ENCODE measurements around the gene SMCO2. TPM values are rescaled to one million over a fixed set of nuclear protein-coding genes. Genes with fewer than 3 reads are reported as not detected.

The SMCO2 gene
- total and polyA plus RNA-seq, 9 donors: not detected

- H3K9me3 ChIP-seq: no peaks in the 10 kb centered on the region
- no peaks in the 10 kb centered on the region for H3K27me3 ChIP-seq
- TF ChIP-seq CTCF (IDR thresholded peaks at IDR 0.05) (no peak), EP300 (IDR thresholded peaks at IDR 0.05) (no peak), POLR2A (IDR thresholded peaks at IDR 0.05) (no peak)
- no peak for DNase-seq
- no peaks in the 10 kb centered on the region for H3K36me3 ChIP-seq
- intact Hi-C loops (cut with DNase I): no loop called here
- H3K4me3 ChIP-seq: no peak overlapping the region
- H3K27ac ChIP-seq: no peak overlapping the region
- 93 to 97% (median 95%) methylated on average over 2 of the region's 2 CpGs for WGBS, 3 donors
- H3K4me1 ChIP-seq (ENCODE audit: insufficient read depth): peaks cover 3% of the 10 kb centered on the region
Measured at GRCh38 chr12:27506645-27507189, 60.2 kb downstream of the SMCO2 start.

GRCh38 chr12:27508736-27509431 lies 62.3 kb downstream of the SMCO2 start:
- Histone ChIP-seq H3K4me1 (ENCODE audit: insufficient read depth) (peaks cover 3% of the 10 kb centered on the region), H3K36me3 (no peaks in the 10 kb centered on the region), H3K4me3 (no peak overlapping the region), H3K27ac (no peak overlapping the region), H3K27me3 (no peaks in the 10 kb centered on the region), H3K9me3 (no peaks in the 10 kb centered on the region)
- intact Hi-C loops (cut with DNase I): no loop called here
- TF ChIP-seq EP300 (IDR thresholded peaks at IDR 0.05) (no peak), POLR2A (IDR thresholded peaks at IDR 0.05) (no peak), CTCF (IDR thresholded peaks at IDR 0.05) (no peak)
- 79 to 91% (median 89%) methylated on average over 5 of the region's 5 CpGs for WGBS, 3 donors
- DNase-seq: no peak

GRCh38 chr12:27511031-27511722 lies 64.6 kb downstream of the SMCO2 start:
- no peaks in the 10 kb centered on the region for H3K27me3 ChIP-seq
- no peak overlapping the region for H3K27ac ChIP-seq
- H3K9me3 ChIP-seq: no peaks in the 10 kb centered on the region
- TF ChIP-seq EP300 (IDR thresholded peaks at IDR 0.05) (no peak), POLR2A (IDR thresholded peaks at IDR 0.05) (no peak), CTCF (IDR thresholded peaks at IDR 0.05) (no peak)
- 46 to 62% (median 58%) methylated on average over 6 of the region's 6 CpGs for WGBS, 3 donors
- intact Hi-C loops (cut with DNase I): no loop called here
- no peak for DNase-seq
- no peak overlapping the region for H3K4me3 ChIP-seq
- peaks cover 3% of the 10 kb centered on the region for H3K4me1 ChIP-seq (ENCODE audit: insufficient read depth)
- no peaks in the 10 kb centered on the region for H3K36me3 ChIP-seq

- no peaks in the 10 kb centered on the region for H3K36me3 ChIP-seq
- DNase-seq: no peak
- peaks cover 3% of the 10 kb centered on the region for H3K4me1 ChIP-seq (ENCODE audit: insufficient read depth)
- no peak overlapping the region for H3K4me3 ChIP-seq
- 48 to 70% (median 69%) methylated on average over 3 of the region's 3 CpGs for WGBS, 3 donors
- no peak overlapping the region for H3K27ac ChIP-seq
- no peaks in the 10 kb centered on the region for H3K27me3 ChIP-seq
- no peaks in the 10 kb centered on the region for H3K9me3 ChIP-seq
- intact Hi-C loops (cut with DNase I): no loop called here
- TF ChIP-seq EP300 (IDR thresholded peaks at IDR 0.05): no peak
- no peak for TF ChIP-seq POLR2A (IDR thresholded peaks at IDR 0.05)
- no peak for TF ChIP-seq CTCF (IDR thresholded peaks at IDR 0.05)
Measured at GRCh38 chr12:27511723-27512045, 65.1 kb downstream of the SMCO2 start.
